Endothelial cell of umbilical vein (primary cell): ENCODE measurements around the gene B3GALT6. TPM values are rescaled to one million over a fixed set of nuclear protein-coding genes. Genes with fewer than 3 reads are reported as not detected.
A peak's percentile ranks its signal among the peaks of the same experiment; 100 is the strongest.

Experiments
- BruUV-seq: library from RNA; stranded (reverse); fragments of 400-500 nt; replicated peaks from 2 replicates; lab custom pipeline; 2021; lab: Mats Ljungman, UMichigan
- CTCF ChIA-PET: fragments of 300-600, 350-600 bp; sonication (Branson Sonifier 250); formaldehyde crosslinking; loops from one replicate; lab custom pipeline; 2021; ENCODE audit warnings: antibody characterized with exemption, inconsistent platforms; lab: Charles Lee
- POLR2A ChIA-PET: fragments of 300-600, 350-600 bp; sonication (Branson Sonifier 250); formaldehyde crosslinking; loops from one replicate; lab custom pipeline; 2021; ENCODE audit warnings: antibody characterized with exemption, inconsistent platforms; lab: Charles Lee
- DNase-seq: peaks from one replicate; pipeline ENCODE4 v3.0.0-alpha.2; 2011; ENCODE audit warnings: low read depth, low spot score
- FAIRE-seq: peaks from 2 replicates; lab custom pipeline; 2011; peaks lifted over from hg19 to GRCh38; lab: Jason Lieb, UNC
- H2AFZ ChIP-seq: 2 replicates; pipeline ENCODE4 v1.6.0; 2012; ENCODE audit warnings: low read depth, low read length, control low read depth, inconsistent platforms
- H3K27ac ChIP-seq: 2 replicates; pipeline ENCODE4 v1.5.1; 2011; ENCODE audit warnings: low read depth, mild to moderate bottlenecking, control low read depth, low read length, moderate library complexity; ENCODE audit not compliant: insufficient read depth
- H3K27me3 ChIP-seq, 2 experiments: 2 replicates each; pipeline versions ENCODE4 v1.6.0 to v1.6.1; 2011; ENCODE audit warnings: low read length in 2 of 2, mixed read lengths in 1 of 2; ENCODE audit not compliant: control insufficient read depth in 2 of 2, insufficient read depth in 2 of 2
- H3K36me3 ChIP-seq, 2 experiments: 2 replicates in 1 of 2; 3 replicates in 1 of 2; pipeline ENCODE4 v1.5.1; 2011; ENCODE audit warnings: low read length in 2 of 2, mild to moderate bottlenecking in 1 of 2, moderate library complexity in 1 of 2; ENCODE audit not compliant: control insufficient read depth in 2 of 2, insufficient read depth in 2 of 2; ENCODE audit errors: extremely low read depth in 1 of 2
- H3K4me1 ChIP-seq: 3 replicates; pipeline ENCODE4 v1.5.1; 2011; ENCODE audit warnings: mild to moderate bottlenecking, low read length; ENCODE audit not compliant: control insufficient read depth, insufficient read depth; ENCODE audit errors: extremely low read depth
- H3K4me2 ChIP-seq: 2 replicates; pipeline ENCODE4 v1.6.1; 2011; ENCODE audit warnings: low read length, control low read depth, mixed read lengths; ENCODE audit not compliant: insufficient read depth
- H3K4me3 ChIP-seq, 3 experiments: fragments of 200-600 bp in 1 of 3; sonication (generic), shearing (Covaris generic) in 1 of 3; replicated peaks in 1 of 3; 2 replicates each; pipeline ENCODE4 v1.5.1; 2011 to 2016; ENCODE audit warnings: control low read depth in 3 of 3, low read length in 3 of 3, mild to moderate bottlenecking in 2 of 3, inconsistent platforms in 1 of 3, low read depth in 1 of 3, moderate library complexity in 1 of 3; ENCODE audit not compliant: insufficient read depth in 1 of 3
- H3K79me2 ChIP-seq: 2 replicates; pipeline ENCODE4 v1.6.0; 2012; ENCODE audit warnings: low read length, inconsistent platforms; ENCODE audit not compliant: control insufficient read depth, insufficient read depth
- H3K9ac ChIP-seq: replicated peaks from 2 replicates; pipeline ENCODE3; 2011; ENCODE audit warnings: low read length, control low read depth; ENCODE audit not compliant: insufficient read depth; ENCODE audit errors: extremely low read depth
- H3K9me1 ChIP-seq: replicated peaks from 3 replicates; pipeline ENCODE4 v1.6.0; 2011; ENCODE audit warnings: mild to moderate bottlenecking, low read length; ENCODE audit not compliant: control insufficient read depth, insufficient read depth; ENCODE audit errors: extremely low read depth
- H3K9me3 ChIP-seq: replicated peaks from 2 replicates; pipeline ENCODE4 v1.5.1; 2012; ENCODE audit warnings: low read length, inconsistent platforms; ENCODE audit not compliant: control insufficient read depth, insufficient read depth
- H4K20me1 ChIP-seq: replicated peaks from 2 replicates; pipeline ENCODE3; 2011; ENCODE audit warnings: mild to moderate bottlenecking, low read length; ENCODE audit not compliant: control insufficient read depth, insufficient read depth; ENCODE audit errors: extremely low read depth
- CTCF ChIP-seq, 2 donors: IDR thresholded peaks; 1 replicate in 1 of 2; 2 replicates in 1 of 2; pipeline ENCODE4 v1.5.1; 2011; ENCODE audit warnings: low read length in 2 of 2, mild to moderate bottlenecking in 2 of 2, moderate library complexity in 2 of 2, control low read depth in 1 of 2, inconsistent platforms in 1 of 2, low read depth in 1 of 2; ENCODE audit not compliant: insufficient read depth in 1 of 2; ENCODE audit errors: extremely low read depth in 1 of 2
- EZH2 ChIP-seq: IDR thresholded peaks from 2 replicates; pipeline ENCODE4 v1.6.1; 2012; ENCODE audit warnings: borderline replicate concordance, low read depth, mild to moderate bottlenecking, moderate library complexity, low read length, inconsistent platforms; ENCODE audit not compliant: severe bottlenecking
- FOS ChIP-seq: IDR thresholded peaks from 2 replicates; pipeline ENCODE4 v1.6.1; 2011; ENCODE audit warnings: mild to moderate bottlenecking, low read length, moderate library complexity, borderline replicate concordance; ENCODE audit not compliant: insufficient read depth
- GATA2 ChIP-seq: IDR thresholded peaks from 2 replicates; pipeline ENCODE4 v1.7.0; 2011; ENCODE audit warnings: low read depth, mild to moderate bottlenecking, moderate library complexity, mixed read lengths, low read length; ENCODE audit not compliant: insufficient read length, insufficient read depth
- JUN ChIP-seq: IDR thresholded peaks from 2 replicates; pipeline ENCODE4 v1.6.1; 2011; ENCODE audit warnings: borderline replicate concordance, low read depth; ENCODE audit not compliant: insufficient read length, insufficient read depth
- MAX ChIP-seq: IDR thresholded peaks from 2 replicates; pipeline ENCODE4 v1.6.1; 2011; ENCODE audit not compliant: insufficient read depth, insufficient read length
- MYC ChIP-seq: IDR thresholded peaks from one replicate; pipeline ENCODE4 v1.6.1; 2011; ENCODE audit warnings: mild to moderate bottlenecking, low read depth, low read length
- POLR2A ChIP-seq: IDR thresholded peaks from 2 replicates; pipeline ENCODE4 v1.6.1; 2012; ENCODE audit warnings: low read depth, mild to moderate bottlenecking, control low read depth, low read length
- POLR2AphosphoS5 ChIP-seq: IDR thresholded peaks from 2 replicates; pipeline ENCODE4 v1.6.1; 2012; ENCODE audit warnings: low read depth, mild to moderate bottlenecking, control low read depth, low read length, moderate library complexity; ENCODE audit not compliant: insufficient read depth
- dilution Hi-C: fragments of 300-500 bp; cut with MboI; formaldehyde crosslinking; loops from one replicate; pipeline ENCODE4 v1.15.0; 2019; ENCODE audit warnings: low sequenced_read_pairs; ENCODE audit not compliant: extremely low pct_ligation_motif_present
- intact Hi-C: fragments of 100-400 bp; cut with micrococcal nuclease; formaldehyde crosslinking; loops from one replicate; pipeline ENCODE4 v1.10.0; 2022
- polyA plus RNA-seq, 4 experiments: library from polyadenylated mRNA; depleted of rRNA in 3 of 4; stranded (reverse) in 3 of 4; unstranded in 1 of 4; fragments of >200 nt; gene quantifications; 2 replicates each; pipeline versions ENCODE4 v1.2.1 to v1.2.3, GENCODE V29; 2011 to 2012; ENCODE audit warnings: missing spikeins in 1 of 4
- total RNA-seq: library from RNA; stranded (reverse); gene quantifications from 2 replicates; pipeline ENCODE4 v1.2.3, GENCODE V29; 2021

B3GALT6 gene
- total and polyA plus RNA-seq, 2 donors (not counting 3 experiments of a cell fraction or from before 2014, with no cell fraction given), result 24.6 to 34.1 TPM

DNA sequence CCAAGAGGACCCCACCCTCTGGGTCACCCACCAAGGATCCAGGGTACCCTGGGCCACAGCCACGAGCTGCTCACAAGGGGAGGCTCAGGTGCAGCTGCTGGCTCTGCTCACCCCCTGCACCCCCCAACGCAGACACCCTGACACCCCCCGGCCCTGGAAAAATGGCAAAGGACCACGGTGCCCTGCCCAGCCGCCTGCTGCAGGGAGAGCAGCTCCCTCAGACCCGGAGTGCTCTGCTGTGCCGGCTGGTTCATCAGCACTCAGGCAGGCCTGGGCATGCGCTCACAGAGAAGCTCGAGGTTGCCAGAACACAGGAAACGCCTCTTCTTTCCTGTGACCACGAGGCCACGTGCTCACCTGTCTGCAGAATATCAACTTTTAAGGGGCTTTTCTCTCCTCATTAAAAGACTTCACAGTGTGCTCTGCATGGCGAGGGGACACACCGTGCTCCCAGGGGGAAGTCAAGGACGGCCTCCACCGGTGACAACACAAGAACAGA, 18.8 kb downstream of the B3GALT6 start:
- DNase-seq, result no peak
- no peaks in the 10 kb centered on the region for H3K9me1 ChIP-seq
- FAIRE-seq, result no peak
- H3K9me3 ChIP-seq, result no peaks in the 10 kb centered on the region
- intact Hi-C loops (no loop called here), dilution Hi-C loops (no loop called here)
- no peak overlapping the region for H3K4me3 ChIP-seq
- H3K36me3 ChIP-seq, result peaks cover 0 to 14% of the 10 kb centered on the region in 2 experiments
- BruUV-seq, result no TSS peak
- TF ChIP-seq CTCF (IDR thresholded peaks at IDR 0.05; ENCODE audit: extremely low read depth in 1 of 2, insufficient read depth in 1 of 2, low read depth in 1 of 2, low read length in 2 of 2) (no peak), MAX (no peak), POLR2A (no peak), MYC (no peak), POLR2AphosphoS5 (no peak), GATA2 (no peak), EZH2 (no peak), FOS (no peak), JUN (no peak)
- no peak overlapping the region for H2AFZ ChIP-seq
- no peaks in the 10 kb centered on the region for H3K79me2 ChIP-seq
- H3K27ac ChIP-seq, result peak overlapping the region; percentile 11
- no peak overlapping the region for H3K4me2 ChIP-seq
- no peaks in the 10 kb centered on the region for H4K20me1 ChIP-seq
- no peaks in the 10 kb centered on the region for H3K4me1 ChIP-seq
- ChIA-PET POLR2A (no interaction called here), CTCF (interaction anchor here (1.1 to 4.6 kb wide), 6 partner anchors 13 to 218 kb away, joined by 3 to 38 read pairs (median 4); no protein-coding TSS in a partner anchor)
- peaks cover 10 to 14% of the 10 kb centered on the region in 2 experiments for H3K27me3 ChIP-seq
- no peak overlapping the region for H3K9ac ChIP-seq
